Type B pancreatic cell (in vitro differentiated cells): Measurements from ENCODE around the gene STAG2. TPM values are rescaled to one million over a fixed set of nuclear protein-coding genes. Genes with fewer than 3 reads are reported as not detected.
"Not testable (repeated sequence)": the region's sequence is repeated elsewhere in the genome, so short reads cannot be mapped to it uniquely, and the experiment has no call there.

ENCODE experiments used
- DNase-seq: peaks from one replicate; pipeline ENCODE4 v3.0.0; 2021; ENCODE audit warnings: mixed read lengths; ENCODE audit not compliant: unreplicated experiment; ENCODE audit errors: extremely low spot score
- H3K27ac Mint-ChIP-seq: 2 replicates; pipeline ENCODE4 v1.8.0; 2021; ENCODE audit warnings: mild to moderate bottlenecking, mixed read lengths
- H3K27me3 Mint-ChIP-seq: 2 replicates; pipeline ENCODE4 v1.8.0; 2021; ENCODE audit warnings: mixed read lengths
- H3K36me3 Mint-ChIP-seq: 2 replicates; pipeline ENCODE4 v1.8.0; 2021; ENCODE audit warnings: mixed read lengths
- H3K4me1 Mint-ChIP-seq: one replicate; pipeline ENCODE4 v1.8.0; 2021; ENCODE audit warnings: mixed read lengths; ENCODE audit not compliant: unreplicated experiment
- H3K4me3 Mint-ChIP-seq: 2 replicates; pipeline ENCODE4 v1.8.0; 2021; ENCODE audit warnings: mild to moderate bottlenecking, mixed read lengths
- H3K9me3 Mint-ChIP-seq: 2 replicates; pipeline ENCODE4 v1.8.0; 2021; ENCODE audit warnings: mixed read lengths
- CTCF ChIP-seq: fragments of 200-600 bp; sonication (generic); conservative IDR thresholded peaks from 2 replicates; pipeline ENCODE4 v1.5.0; 2021; ENCODE audit warnings: antibody characterized with exemption, mild to moderate bottlenecking
- total RNA-seq: library from RNA; stranded (reverse); gene quantifications from 2 replicates; pipeline ENCODE4 v1.2.1, GENCODE V29; 2021; ENCODE audit warnings: low replicate concordance

STAG2 gene
- total RNA-seq, 1 donor from 2014 or later: 62.5 TPM

GRCh38 chrX:124103966-124104365, 142.5 kb downstream of the STAG2 start:
- H3K27me3 Mint-ChIP-seq: no peaks in the 10 kb centered on the region
- H3K27ac Mint-ChIP-seq: no peak overlapping the region
- H3K36me3 Mint-ChIP-seq: peaks cover 14% of the 10 kb centered on the region
- no peak for TF ChIP-seq CTCF
- no peak for DNase-seq
- H3K4me3 Mint-ChIP-seq: no peak overlapping the region
- no peaks in the 10 kb centered on the region for H3K4me1 Mint-ChIP-seq
- H3K9me3 Mint-ChIP-seq: no peaks in the 10 kb centered on the region

DNA sequence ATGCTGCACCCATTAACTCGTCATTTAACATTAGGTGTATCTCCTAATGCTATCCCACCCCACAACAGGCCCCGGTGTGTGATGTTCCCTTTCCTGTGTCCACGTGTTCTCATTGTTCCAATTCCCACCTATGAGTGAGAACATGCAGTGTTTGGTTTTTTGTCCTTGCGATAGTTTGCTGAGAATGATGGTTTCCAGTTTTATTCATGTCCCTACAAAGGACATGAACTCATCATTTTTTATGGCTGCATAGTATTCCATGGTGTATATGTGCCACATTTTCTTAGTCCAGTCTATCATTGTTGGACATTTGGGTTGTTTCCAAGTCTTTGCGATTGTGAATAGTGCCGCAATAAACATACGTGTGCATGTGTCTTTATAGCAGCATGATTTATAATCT, 143.0 kb downstream of the STAG2 start:
- DNase-seq, H3K27me3 Mint-ChIP-seq, H3K4me3 Mint-ChIP-seq, H3K4me1 Mint-ChIP-seq, H3K27ac Mint-ChIP-seq, H3K9me3 Mint-ChIP-seq: not testable (repeated sequence)
- peaks cover 14% of the 10 kb centered on the region for H3K36me3 Mint-ChIP-seq

DNA sequence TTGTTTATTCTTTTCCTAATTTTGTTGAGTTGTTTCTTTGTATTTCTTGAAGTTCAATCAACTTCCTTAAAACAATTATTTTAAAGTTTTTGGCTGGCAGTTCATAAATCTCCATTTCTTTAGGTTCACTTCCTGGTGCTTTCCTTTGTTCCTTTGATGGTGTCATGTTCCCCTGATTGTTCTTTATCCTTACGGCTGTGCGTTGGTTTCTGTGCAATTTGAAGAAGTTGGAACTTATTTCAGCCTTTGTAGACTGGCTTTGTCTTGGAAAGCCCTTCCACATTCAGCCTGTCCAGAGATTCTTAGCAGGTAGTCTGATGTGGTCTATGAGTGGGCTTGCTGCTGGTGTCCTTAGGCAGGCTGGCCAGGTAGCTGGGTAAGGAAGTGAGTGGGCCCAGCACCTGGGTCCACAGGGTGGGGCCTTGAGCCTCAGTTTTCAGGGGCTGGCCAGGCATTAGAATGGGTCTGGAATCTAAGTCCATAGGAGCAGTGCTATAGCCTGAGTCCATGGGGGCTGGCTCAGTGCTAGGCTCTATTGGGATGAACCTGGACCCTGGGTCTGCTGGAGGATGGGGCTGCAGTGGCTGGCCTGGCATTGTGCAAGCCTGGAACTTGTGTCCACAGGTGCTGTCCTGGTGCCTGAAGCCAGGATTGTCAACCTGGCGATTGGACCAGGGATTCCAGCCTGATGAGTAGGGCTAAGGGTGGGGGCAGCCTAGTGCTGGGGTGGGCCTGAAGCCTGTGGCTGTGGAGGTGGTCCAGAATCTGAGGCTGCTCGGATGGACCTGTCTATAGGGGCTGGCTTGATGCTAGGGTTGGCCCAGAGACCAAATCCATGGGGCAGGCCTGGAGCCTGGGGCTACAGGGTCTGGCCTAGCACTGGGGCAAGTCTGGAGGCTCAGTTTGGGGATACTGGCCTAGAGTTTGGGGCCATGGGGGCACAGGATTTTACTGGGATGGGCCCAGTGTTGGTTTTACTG, 152.4 kb downstream of the STAG2 start:
- no peaks in the 10 kb centered on the region for H3K27me3 Mint-ChIP-seq

DNA sequence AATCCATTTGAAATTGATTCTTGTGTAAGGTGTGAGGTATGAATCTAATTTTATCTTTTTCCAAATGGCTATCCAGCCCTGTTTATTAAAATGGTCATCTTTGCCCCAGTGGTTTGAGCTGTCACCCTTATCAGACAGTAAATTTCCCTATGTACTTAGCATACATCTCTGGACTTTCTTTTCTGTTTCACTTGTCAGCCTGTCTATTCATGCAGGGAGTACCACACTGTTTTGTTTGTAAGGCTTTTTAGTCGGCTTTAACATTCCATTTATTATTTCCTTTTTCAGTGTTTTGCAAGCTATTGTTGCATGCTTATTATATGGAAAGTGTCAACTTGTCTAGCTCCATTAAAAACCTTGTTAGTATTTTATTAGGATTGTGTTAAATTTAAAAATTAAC, 155.8 kb downstream of the STAG2 start:
- DNase-seq: no peak
- H3K36me3 Mint-ChIP-seq: no peaks in the 10 kb centered on the region
- H3K9me3 Mint-ChIP-seq: no peaks in the 10 kb centered on the region
- H3K27ac Mint-ChIP-seq: no peak overlapping the region
- no peak overlapping the region for H3K4me3 Mint-ChIP-seq
- H3K27me3 Mint-ChIP-seq: no peaks in the 10 kb centered on the region
- no peak for TF ChIP-seq CTCF
- no peaks in the 10 kb centered on the region for H3K4me1 Mint-ChIP-seq

More for the DNA sequence above, 152.4 kb downstream of the STAG2 start:
- no peak for DNase-seq
- TF ChIP-seq CTCF: no peak
- no peak overlapping the region for H3K27ac Mint-ChIP-seq
- no peak overlapping the region for H3K4me3 Mint-ChIP-seq
- H3K36me3 Mint-ChIP-seq: no peaks in the 10 kb centered on the region
- no peaks in the 10 kb centered on the region for H3K4me1 Mint-ChIP-seq
- no peaks in the 10 kb centered on the region for H3K9me3 Mint-ChIP-seq

DNA sequence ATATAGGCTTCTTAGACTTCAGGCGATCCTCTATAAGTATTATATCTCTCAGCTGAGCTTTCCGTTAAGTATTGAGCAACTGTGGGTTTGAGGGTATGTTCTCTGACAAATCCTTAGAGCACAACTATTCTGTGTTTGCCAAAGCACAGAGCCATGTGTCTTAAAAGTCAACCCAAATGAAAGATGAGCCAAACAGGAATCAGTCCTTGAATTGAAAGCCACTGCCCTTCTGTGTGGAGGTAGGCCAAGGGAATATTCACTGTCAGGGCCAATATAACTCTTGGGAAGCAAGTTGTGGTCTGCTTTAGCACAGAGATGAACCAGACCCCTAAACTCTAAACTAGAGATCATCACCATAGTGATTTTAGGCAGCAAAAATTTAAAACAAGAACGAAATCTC, 164.0 kb downstream of the STAG2 start:
- DNase-seq: no peak
- H3K36me3 Mint-ChIP-seq: no peaks in the 10 kb centered on the region
- no peak for TF ChIP-seq CTCF
- H3K27ac Mint-ChIP-seq: no peak overlapping the region
- no peak overlapping the region for H3K4me3 Mint-ChIP-seq
- no peaks in the 10 kb centered on the region for H3K27me3 Mint-ChIP-seq
- H3K4me1 Mint-ChIP-seq: no peaks in the 10 kb centered on the region
- no peaks in the 10 kb centered on the region for H3K9me3 Mint-ChIP-seq

- TF ChIP-seq CTCF: no peak
- no peaks in the 10 kb centered on the region for H3K4me1 Mint-ChIP-seq
- H3K27me3 Mint-ChIP-seq: no peaks in the 10 kb centered on the region
- H3K9me3 Mint-ChIP-seq: no peaks in the 10 kb centered on the region
- no peak overlapping the region for H3K27ac Mint-ChIP-seq
- no peak overlapping the region for H3K4me3 Mint-ChIP-seq
- no peaks in the 10 kb centered on the region for H3K36me3 Mint-ChIP-seq
- DNase-seq: no peak
Measured at GRCh38 chrX:124127496-124127895, 166.0 kb downstream of the STAG2 start.

GRCh38 chrX:124132437-124132836, 170.9 kb downstream of the STAG2 start:
- not testable (repeated sequence) for H3K4me3 Mint-ChIP-seq, H3K36me3 Mint-ChIP-seq, H3K27me3 Mint-ChIP-seq

More at GRCh38 chrX:124132437-124132836, 170.9 kb downstream of the STAG2 start:
- not testable (repeated sequence) for H3K4me1 Mint-ChIP-seq, H3K27ac Mint-ChIP-seq, DNase-seq, H3K9me3 Mint-ChIP-seq
